IMR-90 (cell line): ENCODE data around the gene C2orf92. TPM values are rescaled to one million over a fixed set of nuclear protein-coding genes. Genes with fewer than 3 reads are reported as not detected.

Experiments
- ATAC-seq: fragments of 200-7000 bp; cut with Tn5 transposase; 2 replicates; pipeline ENCODE4 v1.9.1; 2020; ENCODE audit warnings: low read depth, mild to moderate bottlenecking, moderate library complexity
- BruUV-seq: library from RNA; stranded (reverse); fragments of 400-500 nt; replicated peaks from 2 replicates; lab custom pipeline; 2021; lab: Mats Ljungman, UMichigan
- CTCF ChIA-PET: fragments of 300-600 bp; formaldehyde crosslinking; extraction: SDS; loops from one replicate; lab custom pipeline; 2021; ENCODE audit warnings: antibody characterized with exemption; lab: Yijun Ruan, JAX
- POLR2A ChIA-PET: fragments of 300-600 bp; sonication (Branson Sonifier 250); formaldehyde crosslinking; loops from one replicate; lab custom pipeline; 2022; ENCODE audit warnings: antibody characterized with exemption; ENCODE audit not compliant: unreplicated experiment; lab: Charles Lee
- DNase-seq: peaks from one replicate; pipeline ENCODE4 v3.0.0; 2013
- H2AFZ ChIP-seq: replicated peaks from 2 replicates; pipeline ENCODE3; 2013; ENCODE audit warnings: low read length, mild to moderate bottlenecking; ENCODE audit not compliant: poor library complexity
- H2AK5ac ChIP-seq: 2 replicates; pipeline ENCODE4 v1.6.1; 2013; ENCODE audit warnings: low read depth, low read length, inconsistent platforms
- H2AK9ac ChIP-seq: replicated peaks from 2 replicates; pipeline ENCODE3; 2013; ENCODE audit warnings: mild to moderate bottlenecking, low read depth, low read length, moderate library complexity; ENCODE audit not compliant: poor library complexity
- H2BK120ac ChIP-seq: 2 replicates; pipeline ENCODE4 v1.6.1; 2013; ENCODE audit warnings: low read depth, low read length, inconsistent platforms
- H2BK15ac ChIP-seq: 3 replicates; pipeline ENCODE4 v1.6.1; 2013; ENCODE audit warnings: low read depth, low read length, inconsistent platforms
- H2BK20ac ChIP-seq: 2 replicates; pipeline ENCODE4 v1.6.1; 2013; ENCODE audit warnings: low read depth, mild to moderate bottlenecking, inconsistent platforms, low read length, moderate library complexity
- H2BK5ac ChIP-seq: 2 replicates; pipeline ENCODE4 v1.6.1; 2013; ENCODE audit warnings: mild to moderate bottlenecking, low read depth, low read length, inconsistent platforms; ENCODE audit not compliant: poor library complexity, severe bottlenecking
- H3K14ac ChIP-seq: replicated peaks from 2 replicates; pipeline ENCODE4 v1.6.1; 2013; ENCODE audit warnings: low read depth, low read length, inconsistent platforms
- H3K18ac ChIP-seq: 2 replicates; pipeline ENCODE4 v1.6.1; 2013; ENCODE audit warnings: low read depth, low read length, control low read depth
- H3K23ac ChIP-seq: 2 replicates; pipeline ENCODE4 v1.6.1; 2013; ENCODE audit warnings: low read depth, low read length, inconsistent platforms
- H3K27ac ChIP-seq: 2 replicates; pipeline ENCODE4 v1.5.1; 2013; ENCODE audit warnings: mild to moderate bottlenecking, control low read depth, low read length; ENCODE audit not compliant: insufficient read depth
- H3K27me3 ChIP-seq: 2 replicates; pipeline ENCODE4 v1.6.1; 2013; ENCODE audit warnings: low read length; ENCODE audit not compliant: control insufficient read depth, insufficient read depth
- H3K36me3 ChIP-seq: 2 replicates; pipeline ENCODE4 v1.6.1; 2013; ENCODE audit warnings: low read length, mixed read lengths; ENCODE audit not compliant: control insufficient read depth, insufficient read depth
- H3K4ac ChIP-seq: 2 replicates; pipeline ENCODE4 v1.6.1; 2013; ENCODE audit warnings: low read depth, low read length, inconsistent platforms
- H3K4me1 ChIP-seq: 2 replicates; pipeline ENCODE4 v1.6.1; 2013; ENCODE audit warnings: low read length, mixed read lengths; ENCODE audit not compliant: control insufficient read depth, insufficient read depth
- H3K4me2 ChIP-seq: 2 replicates; pipeline ENCODE4 v1.6.1; 2013; ENCODE audit warnings: low read depth, mild to moderate bottlenecking, control low read depth, low read length, moderate library complexity
- H3K4me3 ChIP-seq: 2 replicates; pipeline ENCODE4 v1.5.1; 2013; ENCODE audit warnings: low read depth, mild to moderate bottlenecking, control low read depth, low read length, moderate library complexity; ENCODE audit not compliant: insufficient read depth
- H3K56ac ChIP-seq: 2 replicates; pipeline ENCODE4 v1.6.1; 2013; ENCODE audit warnings: low read length, inconsistent platforms; ENCODE audit not compliant: insufficient read depth; ENCODE audit errors: extremely low read depth
- H3K79me1 ChIP-seq, 2 experiments: 2 replicates each; pipeline ENCODE4 v1.6.1; 2013; ENCODE audit warnings: low read length in 2 of 2, inconsistent platforms in 1 of 2, low read depth in 1 of 2
- H3K9ac ChIP-seq: 2 replicates; pipeline ENCODE4 v1.6.1; 2013; ENCODE audit warnings: low read depth, low read length, control low read depth
- H3K9me1 ChIP-seq: 2 replicates; pipeline ENCODE4 v1.6.1; 2013; ENCODE audit warnings: low read length, inconsistent platforms; ENCODE audit not compliant: insufficient read depth
- H3K9me3 ChIP-seq: 2 replicates; pipeline ENCODE4 v1.6.1; 2013; ENCODE audit warnings: low read length; ENCODE audit not compliant: control insufficient read depth, insufficient read depth
- H4K20me1 ChIP-seq: 2 replicates; pipeline ENCODE4 v1.6.1; 2013; ENCODE audit warnings: low read length, inconsistent platforms; ENCODE audit not compliant: insufficient read depth
- H4K5ac ChIP-seq: 2 replicates; pipeline ENCODE4 v1.6.1; 2013; ENCODE audit warnings: mild to moderate bottlenecking, low read depth, low read length, control low read depth
- H4K8ac ChIP-seq, 2 experiments: 2 replicates each; pipeline ENCODE4 v1.6.1; 2013; ENCODE audit warnings: low read depth in 2 of 2, low read length in 2 of 2, control low read depth in 1 of 2, inconsistent platforms in 1 of 2
- H4K91ac ChIP-seq: 2 replicates; pipeline ENCODE4 v1.6.1; 2013; ENCODE audit warnings: low read depth, low read length, inconsistent platforms; ENCODE audit not compliant: insufficient read depth
- BHLHE40 ChIP-seq: fragments of 150-350 bp; IDR thresholded peaks from 2 replicates; pipeline ENCODE4 v1.6.1; 2016; ENCODE audit warnings: mild to moderate bottlenecking, low read depth, low read length
- CEBPB ChIP-seq: IDR thresholded peaks from 2 replicates; pipeline ENCODE4 v1.6.1; 2012; ENCODE audit warnings: low read depth, low read length, improper control_type of control experiment
- CHD1 ChIP-seq: IDR thresholded peaks from 2 replicates; pipeline ENCODE4 v1.6.1; 2012; ENCODE audit warnings: low read depth, low read length, improper control_type of control experiment
- FOS ChIP-seq: fragments of 150-350 bp; IDR thresholded peaks from 2 replicates; pipeline ENCODE4 v1.6.1; 2016; ENCODE audit warnings: low read depth, low read length
- MAFK ChIP-seq: IDR thresholded peaks from 2 replicates; pipeline ENCODE4 v1.6.1; 2012; ENCODE audit warnings: low read depth, low read length, improper control_type of control experiment
- MAZ ChIP-seq: IDR thresholded peaks from 2 replicates; pipeline ENCODE4 v1.6.1; 2012; ENCODE audit warnings: low read depth, mild to moderate bottlenecking, low read length, improper control_type of control experiment, moderate library complexity, borderline replicate concordance
- MXI1 ChIP-seq: IDR thresholded peaks from 2 replicates; pipeline ENCODE4 v1.6.1; 2012; ENCODE audit warnings: low read depth, mild to moderate bottlenecking, low read length, moderate library complexity, borderline replicate concordance
- NFE2L2 ChIP-seq: fragments of 150-350 bp; IDR thresholded peaks from 2 replicates; pipeline ENCODE4 v1.6.1; 2016; ENCODE audit warnings: low read depth, mild to moderate bottlenecking, low read length
- POLR2A ChIP-seq: IDR thresholded peaks from 2 replicates; pipeline ENCODE4 v1.6.1; 2012; ENCODE audit warnings: mild to moderate bottlenecking, low read depth, low read length
- RAD21 ChIP-seq: IDR thresholded peaks from 2 replicates; pipeline ENCODE4 v1.6.1; 2012; ENCODE audit warnings: low read length, improper control_type of control experiment
- RCOR1 ChIP-seq: IDR thresholded peaks from 2 replicates; pipeline ENCODE4 v1.6.1; 2012; ENCODE audit warnings: mild to moderate bottlenecking, low read length, improper control_type of control experiment; ENCODE audit not compliant: insufficient replicate concordance
- RFX5 ChIP-seq: IDR thresholded peaks from 2 replicates; pipeline ENCODE4 v1.8.0; 2012; ENCODE audit warnings: low read depth, mild to moderate bottlenecking, low read length, moderate library complexity
- SMC3 ChIP-seq: fragments of 150-350 bp; IDR thresholded peaks from 2 replicates; pipeline ENCODE4 v1.6.1; 2016; ENCODE audit warnings: low read depth, mild to moderate bottlenecking, antibody characterized with exemption, low read length, moderate library complexity
- WGBS, 2 experiments: methylation state at CpG; one replicate each; pipeline versions ENCODE4 v1.1.5 to v1.1.7; 2013; ENCODE audit warnings: missing lambda C conversion rate in 2 of 2; ENCODE audit not compliant: insufficient read length in 1 of 2; ENCODE audit errors: extremely low coverage in 2 of 2; 5-methylcytosine and 5-hydroxymethylcytosine counted together
- dilution Hi-C: fragments of 300-500 bp; cut with HindIII; formaldehyde crosslinking; loops from one replicate; pipeline ENCODE4 v1.14.3; 2018; ENCODE audit warnings: low sequenced_read_pairs; ENCODE audit not compliant: unreplicated experiment
- in situ Hi-C: fragments of 300-500 bp; cut with MboI; formaldehyde crosslinking; loops from 3 replicates; pipeline ENCODE4 v1.14.3; 2019; ENCODE audit warnings: low sequenced_read_pairs, inconsistent platforms, mixed read lengths
- intact Hi-C: fragments of 100-400 bp; cut with micrococcal nuclease; formaldehyde crosslinking; loops from 2 replicates; pipeline ENCODE4 v1.10.0; 2022
- polyA plus RNA-seq, 3 experiments: library from polyadenylated mRNA; depleted of rRNA; stranded (reverse); fragments of >200 nt; gene quantifications; 2 replicates each; pipeline ENCODE4 v1.2.3, GENCODE V29; 2012; ENCODE audit warnings: low replicate concordance in 1 of 3
- total RNA-seq: library from RNA; depleted of rRNA; stranded (reverse); fragments of >200 nt; gene quantifications from 2 replicates; pipeline ENCODE4 v1.2.3, GENCODE V29; 2012
- TF ChIP-seq, protein P1 (sequence below): fragments of 150-350 bp; IDR thresholded peaks from 2 replicates; pipeline ENCODE4 v1.6.1; 2016; ENCODE audit warnings: low read depth, mild to moderate bottlenecking, low read length, moderate library complexity, borderline replicate concordance
- TF ChIP-seq, protein P2 (sequence below): conservative IDR thresholded peaks from 2 replicates; pipeline ENCODE4 v1.5.1; 2012; ENCODE audit warnings: mild to moderate bottlenecking, low read depth, low read length, improper control_type of control experiment
- TF ChIP-seq, protein P3 (sequence below): fragments of 150-350 bp; IDR thresholded peaks from 2 replicates; pipeline ENCODE4 v1.6.1; 2017; ENCODE audit warnings: mild to moderate bottlenecking, antibody characterized with exemption, low read length, low read depth

The C2orf92 gene
- total and polyA plus RNA-seq, 2 of the 4 experiments (the other 2 are of a cell fraction), result 0.90 to 2.5 TPM

DNA sequence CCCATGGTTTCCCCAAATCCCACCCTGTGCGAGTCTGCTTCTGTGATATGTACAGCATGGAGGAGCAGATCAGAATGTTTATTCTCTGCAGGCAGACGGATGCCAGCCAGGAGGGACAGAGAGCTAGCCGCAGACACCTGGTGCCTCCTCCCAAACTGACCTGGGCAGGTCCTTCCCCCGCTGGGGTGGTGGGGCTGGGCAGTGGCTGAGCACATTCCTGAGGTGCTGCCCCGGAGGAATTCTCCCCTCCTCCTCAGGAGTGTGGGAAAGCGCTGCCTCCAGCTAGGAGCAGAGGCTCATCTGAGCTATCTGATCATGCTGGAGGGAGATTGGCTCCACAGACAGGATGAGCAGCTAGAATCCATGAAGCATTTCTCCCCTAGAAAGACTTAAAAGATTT, 21.7 kb downstream of the C2orf92 start:
- no peak overlapping the region for H3K4me3 ChIP-seq
- intact Hi-C loops (no loop called here), in situ Hi-C loops (loop anchor here (10.0 kb wide), 1 partner anchor 96 kb away; no protein-coding TSS in a partner anchor), dilution Hi-C loops (no loop called here)
- no peak overlapping the region for H2AK5ac ChIP-seq
- no peak overlapping the region for H3K56ac ChIP-seq
- no peaks in the 10 kb centered on the region for H3K9me3 ChIP-seq
- H3K4ac ChIP-seq, result no peak overlapping the region
- H3K9me1 ChIP-seq, result no peaks in the 10 kb centered on the region
- DNase-seq (no peak), ATAC-seq (no peak)
- no peak overlapping the region for H3K9ac ChIP-seq
- no peak overlapping the region for H2BK20ac ChIP-seq
- no peak overlapping the region for H2AFZ ChIP-seq
- no peak overlapping the region for H3K14ac ChIP-seq
- H3K4me1 ChIP-seq, result no peaks in the 10 kb centered on the region
- H3K27ac ChIP-seq, result no peak overlapping the region
- H2AK9ac ChIP-seq, result no peak overlapping the region
- no peak overlapping the region for H2BK5ac ChIP-seq
- no peak overlapping the region for H4K91ac ChIP-seq
- H2BK15ac ChIP-seq, result no peak overlapping the region
- no peak overlapping the region for H4K8ac ChIP-seq
- H3K36me3 ChIP-seq, result no peaks in the 10 kb centered on the region
- no peak overlapping the region for H3K23ac ChIP-seq
- no peaks in the 10 kb centered on the region for H3K79me1 ChIP-seq
- WGBS, 2 experiments, result no CpG with 5 or more reads among the region's 6 CpGs
- H4K5ac ChIP-seq, result no peak overlapping the region
- no peaks in the 10 kb centered on the region; the same call in 1 of the 2 replicates for H3K27me3 ChIP-seq
- TF ChIP-seq, protein P1, sequence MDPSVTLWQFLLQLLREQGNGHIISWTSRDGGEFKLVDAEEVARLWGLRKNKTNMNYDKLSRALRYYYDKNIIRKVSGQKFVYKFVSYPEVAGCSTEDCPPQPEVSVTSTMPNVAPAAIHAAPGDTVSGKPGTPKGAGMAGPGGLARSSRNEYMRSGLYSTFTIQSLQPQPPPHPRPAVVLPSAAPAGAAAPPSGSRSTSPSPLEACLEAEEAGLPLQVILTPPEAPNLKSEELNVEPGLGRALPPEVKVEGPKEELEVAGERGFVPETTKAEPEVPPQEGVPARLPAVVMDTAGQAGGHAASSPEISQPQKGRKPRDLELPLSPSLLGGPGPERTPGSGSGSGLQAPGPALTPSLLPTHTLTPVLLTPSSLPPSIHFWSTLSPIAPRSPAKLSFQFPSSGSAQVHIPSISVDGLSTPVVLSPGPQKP, result no peak
- TF ChIP-seq RCOR1, result no peak
- TF ChIP-seq, protein P2, sequence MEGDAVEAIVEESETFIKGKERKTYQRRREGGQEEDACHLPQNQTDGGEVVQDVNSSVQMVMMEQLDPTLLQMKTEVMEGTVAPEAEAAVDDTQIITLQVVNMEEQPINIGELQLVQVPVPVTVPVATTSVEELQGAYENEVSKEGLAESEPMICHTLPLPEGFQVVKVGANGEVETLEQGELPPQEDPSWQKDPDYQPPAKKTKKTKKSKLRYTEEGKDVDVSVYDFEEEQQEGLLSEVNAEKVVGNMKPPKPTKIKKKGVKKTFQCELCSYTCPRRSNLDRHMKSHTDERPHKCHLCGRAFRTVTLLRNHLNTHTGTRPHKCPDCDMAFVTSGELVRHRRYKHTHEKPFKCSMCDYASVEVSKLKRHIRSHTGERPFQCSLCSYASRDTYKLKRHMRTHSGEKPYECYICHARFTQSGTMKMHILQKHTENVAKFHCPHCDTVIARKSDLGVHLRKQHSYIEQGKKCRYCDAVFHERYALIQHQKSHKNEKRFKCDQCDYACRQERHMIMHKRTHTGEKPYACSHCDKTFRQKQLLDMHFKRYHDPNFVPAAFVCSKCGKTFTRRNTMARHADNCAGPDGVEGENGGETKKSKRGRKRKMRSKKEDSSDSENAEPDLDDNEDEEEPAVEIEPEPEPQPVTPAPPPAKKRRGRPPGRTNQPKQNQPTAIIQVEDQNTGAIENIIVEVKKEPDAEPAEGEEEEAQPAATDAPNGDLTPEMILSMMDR, result no peak
- TF ChIP-seq POLR2A, result no peak
- no peak for TF ChIP-seq MXI1
- no peak for TF ChIP-seq BHLHE40
- TF ChIP-seq FOS, result no peak
- no peak for TF ChIP-seq CEBPB
- TF ChIP-seq NFE2L2, result no peak
- no peak for TF ChIP-seq RFX5
- TF ChIP-seq MAFK, result no peak
- TF ChIP-seq, protein P3, sequence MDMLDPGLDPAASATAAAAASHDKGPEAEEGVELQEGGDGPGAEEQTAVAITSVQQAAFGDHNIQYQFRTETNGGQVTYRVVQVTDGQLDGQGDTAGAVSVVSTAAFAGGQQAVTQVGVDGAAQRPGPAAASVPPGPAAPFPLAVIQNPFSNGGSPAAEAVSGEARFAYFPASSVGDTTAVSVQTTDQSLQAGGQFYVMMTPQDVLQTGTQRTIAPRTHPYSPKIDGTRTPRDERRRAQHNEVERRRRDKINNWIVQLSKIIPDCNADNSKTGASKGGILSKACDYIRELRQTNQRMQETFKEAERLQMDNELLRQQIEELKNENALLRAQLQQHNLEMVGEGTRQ, result no peak
- no peak for TF ChIP-seq CHD1
- no peak for TF ChIP-seq SMC3
- no peak for TF ChIP-seq MAZ
- no peak for TF ChIP-seq RAD21
- CTCF ChIA-PET, result no interaction called here
- H3K4me2 ChIP-seq, result no peak overlapping the region
- POLR2A ChIA-PET, result no interaction called here
- no TSS peak for BruUV-seq
- no peaks in the 10 kb centered on the region for H4K20me1 ChIP-seq
- H3K18ac ChIP-seq, result no peak overlapping the region
- no peak overlapping the region for H2BK120ac ChIP-seq
